ENCODE results near the gene DLEC1.

The DLEC1 gene

DNA sequence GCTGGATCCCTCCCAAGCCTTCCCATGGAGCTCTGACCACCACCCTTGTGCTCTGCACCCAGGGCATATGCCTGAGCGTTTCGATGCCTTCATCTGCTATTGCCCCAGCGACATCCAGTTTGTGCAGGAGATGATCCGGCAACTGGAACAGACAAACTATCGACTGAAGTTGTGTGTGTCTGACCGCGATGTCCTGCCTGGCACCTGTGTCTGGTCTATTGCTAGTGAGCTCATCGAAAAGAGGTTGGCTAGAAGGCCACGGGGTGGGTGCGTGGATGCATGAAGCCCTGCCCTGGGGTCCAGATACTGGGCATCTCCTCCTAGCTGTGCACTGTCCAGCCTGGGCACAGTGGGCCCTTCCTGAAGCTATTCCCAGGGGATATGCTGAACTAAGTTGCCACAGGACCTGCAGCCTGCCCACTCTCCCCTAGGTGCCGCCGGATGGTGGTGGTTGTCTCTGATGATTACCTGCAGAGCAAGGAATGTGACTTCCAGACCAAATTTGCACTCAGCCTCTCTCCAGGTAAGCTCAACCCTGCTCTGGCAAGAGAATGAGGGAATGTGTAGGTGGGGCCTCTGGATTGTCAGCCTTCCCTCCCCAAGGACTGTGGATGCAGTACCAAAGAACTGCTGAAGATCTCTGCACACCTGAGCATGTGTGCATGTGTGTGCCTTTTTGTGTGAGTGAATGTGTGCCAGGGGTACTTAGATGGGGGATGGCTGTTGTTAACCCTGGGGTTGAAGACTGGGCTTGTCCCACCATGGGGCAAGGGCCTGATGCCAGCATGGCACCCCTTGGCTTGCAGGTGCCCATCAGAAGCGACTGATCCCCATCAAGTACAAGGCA lies 101.5 kb downstream of the DLEC1 start:
- no peak for DNase-seq (ENCODE audit: low read depth)
- TF ChIP-seq, protein P1, sequence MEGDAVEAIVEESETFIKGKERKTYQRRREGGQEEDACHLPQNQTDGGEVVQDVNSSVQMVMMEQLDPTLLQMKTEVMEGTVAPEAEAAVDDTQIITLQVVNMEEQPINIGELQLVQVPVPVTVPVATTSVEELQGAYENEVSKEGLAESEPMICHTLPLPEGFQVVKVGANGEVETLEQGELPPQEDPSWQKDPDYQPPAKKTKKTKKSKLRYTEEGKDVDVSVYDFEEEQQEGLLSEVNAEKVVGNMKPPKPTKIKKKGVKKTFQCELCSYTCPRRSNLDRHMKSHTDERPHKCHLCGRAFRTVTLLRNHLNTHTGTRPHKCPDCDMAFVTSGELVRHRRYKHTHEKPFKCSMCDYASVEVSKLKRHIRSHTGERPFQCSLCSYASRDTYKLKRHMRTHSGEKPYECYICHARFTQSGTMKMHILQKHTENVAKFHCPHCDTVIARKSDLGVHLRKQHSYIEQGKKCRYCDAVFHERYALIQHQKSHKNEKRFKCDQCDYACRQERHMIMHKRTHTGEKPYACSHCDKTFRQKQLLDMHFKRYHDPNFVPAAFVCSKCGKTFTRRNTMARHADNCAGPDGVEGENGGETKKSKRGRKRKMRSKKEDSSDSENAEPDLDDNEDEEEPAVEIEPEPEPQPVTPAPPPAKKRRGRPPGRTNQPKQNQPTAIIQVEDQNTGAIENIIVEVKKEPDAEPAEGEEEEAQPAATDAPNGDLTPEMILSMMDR (conservative IDR thresholded peaks at IDR 0.05; ENCODE audit: low read length), result no peak
- H3K4me3 ChIP-seq (ENCODE audit: low read length), result no peak overlapping the region

DNA sequence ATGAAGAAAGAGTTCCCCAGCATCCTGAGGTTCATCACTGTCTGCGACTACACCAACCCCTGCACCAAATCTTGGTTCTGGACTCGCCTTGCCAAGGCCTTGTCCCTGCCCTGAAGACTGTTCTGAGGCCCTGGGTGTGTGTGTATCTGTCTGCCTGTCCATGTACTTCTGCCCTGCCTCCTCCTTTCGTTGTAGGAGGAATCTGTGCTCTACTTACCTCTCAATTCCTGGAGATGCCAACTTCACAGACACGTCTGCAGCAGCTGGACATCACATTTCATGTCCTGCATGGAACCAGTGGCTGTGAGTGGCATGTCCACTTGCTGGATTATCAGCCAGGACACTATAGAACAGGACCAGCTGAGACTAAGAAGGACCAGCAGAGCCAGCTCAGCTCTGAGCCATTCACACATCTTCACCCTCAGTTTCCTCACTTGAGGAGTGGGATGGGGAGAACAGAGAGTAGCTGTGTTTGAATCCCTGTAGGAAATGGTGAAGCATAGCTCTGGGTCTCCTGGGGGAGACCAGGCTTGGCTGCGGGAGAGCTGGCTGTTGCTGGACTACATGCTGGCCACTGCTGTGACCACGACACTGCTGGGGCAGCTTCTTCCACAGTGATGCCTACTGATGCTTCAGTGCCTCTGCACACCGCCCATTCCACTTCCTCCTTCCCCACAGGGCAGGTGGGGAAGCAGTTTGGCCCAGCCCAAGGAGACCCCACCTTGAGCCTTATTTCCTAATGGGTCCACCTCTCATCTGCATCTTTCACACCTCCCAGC lies 102.4 kb downstream of the DLEC1 start:
- H3K4me3 ChIP-seq (ENCODE audit: low read length), result no peak overlapping the region
- TF ChIP-seq, protein P1 (conservative IDR thresholded peaks at IDR 0.05; ENCODE audit: low read length), result no peak

DNA sequence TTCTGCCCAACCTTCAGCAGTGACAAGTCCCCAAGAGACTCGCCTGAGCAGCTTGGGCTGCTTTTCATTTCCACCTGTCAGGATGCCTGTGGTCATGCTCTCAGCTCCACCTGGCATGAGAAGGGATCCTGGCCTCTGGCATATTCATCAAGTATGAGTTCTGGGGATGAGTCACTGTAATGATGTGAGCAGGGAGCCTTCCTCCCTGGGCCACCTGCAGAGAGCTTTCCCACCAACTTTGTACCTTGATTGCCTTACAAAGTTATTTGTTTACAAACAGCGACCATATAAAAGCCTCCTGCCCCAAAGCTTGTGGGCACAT lies 102.9 kb downstream of the DLEC1 start:
- TF ChIP-seq, protein P1 (conservative IDR thresholded peaks at IDR 0.05; ENCODE audit: low read length), result no peak
- H3K4me3 ChIP-seq (ENCODE audit: low read length), result no peak overlapping the region
- DNase-seq (ENCODE audit: low read depth), result no peak

More for the DNA sequence above, 102.4 kb downstream of the DLEC1 start:
- DNase-seq (ENCODE audit: low read depth), result no peak

DNA sequence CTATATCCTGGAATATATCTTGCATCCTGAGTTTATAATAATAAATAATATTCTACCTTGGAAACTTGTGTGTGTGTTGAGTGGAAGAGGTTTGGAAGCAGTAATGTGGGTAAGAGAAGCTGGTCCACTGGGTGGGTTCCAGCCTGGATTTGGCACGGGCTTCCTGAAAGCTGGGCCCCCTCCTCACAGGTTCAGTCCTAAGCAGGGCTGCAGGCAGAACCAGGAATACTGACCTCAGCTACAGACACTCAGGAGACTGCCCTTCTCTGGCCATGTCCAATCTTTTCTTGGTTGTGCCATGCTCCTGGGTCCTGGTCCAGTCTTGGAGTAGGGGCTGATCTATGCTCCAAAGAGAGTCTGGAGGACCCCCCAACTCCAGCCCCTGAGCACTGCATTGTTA lies 104.0 kb downstream of the DLEC1 start:
- no peak for DNase-seq (ENCODE audit: low read depth)
- TF ChIP-seq, protein P1 (conservative IDR thresholded peaks at IDR 0.05; ENCODE audit: low read length), result no peak
- H3K4me3 ChIP-seq (ENCODE audit: low read length), result no peak overlapping the region

DNA sequence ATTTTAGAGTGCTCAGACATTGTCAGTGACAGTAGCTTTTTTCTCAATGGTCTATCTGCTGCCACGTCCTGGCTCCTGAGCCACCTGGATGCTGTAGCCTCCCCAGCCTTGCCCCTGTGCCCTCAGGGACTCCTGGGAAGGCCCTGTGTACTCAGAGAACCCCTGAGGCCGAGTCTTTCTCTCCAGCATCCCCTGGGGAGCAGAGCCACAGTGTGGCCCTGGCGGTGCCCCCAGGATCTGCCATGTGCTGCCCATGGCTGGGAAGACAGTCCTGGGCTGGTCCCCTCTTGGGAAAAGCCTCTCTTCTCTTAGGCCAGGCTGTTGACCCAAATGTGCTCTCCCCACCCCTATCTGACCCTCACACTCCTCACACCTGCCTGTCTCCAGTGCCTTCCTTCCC lies 104.5 kb downstream of the DLEC1 start:
- no peak for DNase-seq (ENCODE audit: low read depth)
- TF ChIP-seq, protein P1 (conservative IDR thresholded peaks at IDR 0.05; ENCODE audit: low read length), result no peak
- no peak overlapping the region for H3K4me3 ChIP-seq (ENCODE audit: low read length)

DNA sequence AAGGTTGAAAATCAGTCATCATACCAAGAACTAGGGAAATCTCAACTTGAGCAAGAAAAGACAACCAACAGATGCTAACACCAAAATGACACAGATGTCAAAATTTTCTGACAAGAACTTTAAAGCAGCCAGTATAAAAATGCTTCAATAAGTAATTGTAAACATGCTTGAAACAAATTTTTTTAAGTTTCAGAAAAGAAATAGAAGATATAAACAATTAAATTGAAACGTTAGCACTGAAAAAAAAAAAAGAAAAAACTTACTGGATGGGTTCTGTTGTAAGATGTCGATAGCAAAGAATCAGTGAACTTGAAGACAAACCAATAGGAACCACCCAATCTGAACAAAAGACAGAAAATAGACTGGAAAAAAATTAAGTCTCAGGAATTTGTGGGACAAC lies 107.5 kb downstream of the DLEC1 start:
- H3K4me3 ChIP-seq (ENCODE audit: low read length), result no peak overlapping the region
- DNase-seq (ENCODE audit: low read depth), result no peak
- TF ChIP-seq, protein P1 (conservative IDR thresholded peaks at IDR 0.05; ENCODE audit: low read length), result no peak

DNA sequence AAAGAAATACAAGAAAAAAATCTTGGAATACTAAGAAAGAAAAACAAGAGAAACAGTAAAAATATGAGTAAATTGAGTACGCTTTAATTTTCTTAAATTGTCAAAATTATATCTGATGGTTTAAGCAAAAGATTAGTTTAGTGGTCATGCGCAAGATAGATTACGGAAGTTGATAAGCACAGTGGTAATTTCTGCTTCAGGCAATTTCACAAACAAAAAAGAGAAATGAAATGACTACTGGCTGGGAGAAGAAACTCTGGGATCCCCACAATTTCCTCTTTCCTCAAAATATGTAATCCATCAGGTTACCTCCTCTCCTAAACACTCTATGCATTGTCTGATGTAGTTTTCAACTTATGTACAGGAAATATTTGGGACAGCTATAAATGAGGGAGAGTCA lies 108.4 kb downstream of the DLEC1 start:
- H3K4me3 ChIP-seq (ENCODE audit: low read length), result no peak overlapping the region
- TF ChIP-seq, protein P1 (conservative IDR thresholded peaks at IDR 0.05; ENCODE audit: low read length), result no peak
- no peak for DNase-seq (ENCODE audit: low read depth)

Data from AG10803 (cell line).